NOMO-1 treated with DMSO at 0.1 percent for 48 hours (cell line): ENCODE results near the gene LRP8.

ENCODE experiments used
- DNase-seq: peaks from one replicate; lab custom pipeline; 2025; ENCODE audit not compliant: unreplicated experiment; lab: John Stamatoyannopoulos, UW

Gene LRP8

GRCh38 chr1:53361541-53361961 is 33.7 kb upstream of the LRP8 start:
- no peak for DNase-seq

- DNase-seq: no peak
These were observed 32.0 kb upstream of the LRP8 start for GRCh38 chr1:53359934-53360276.

- DNase-seq: no peak
These were observed 31.5 kb upstream of the LRP8 start for GRCh38 chr1:53359225-53359933.

GRCh38 chr1:53356637-53357036 is 28.8 kb upstream of the LRP8 start:
- DNase-seq: no peak

- DNase-seq: no peak
These were observed 26.2 kb upstream of the LRP8 start for GRCh38 chr1:53354119-53354518.

- DNase-seq: no peak
These were observed 24.7 kb upstream of the LRP8 start for GRCh38 chr1:53352561-53352960.

GRCh38 chr1:53350853-53351767 is 23.2 kb upstream of the LRP8 start:
- DNase-seq: no peak

- DNase-seq: no peak
These were observed 22.3 kb upstream of the LRP8 start for GRCh38 chr1:53349968-53350852.

- DNase-seq: no peak
These were observed 21.5 kb upstream of the LRP8 start for GRCh38 chr1:53349369-53349835.

- no peak for DNase-seq
These were observed 20.9 kb upstream of the LRP8 start for GRCh38 chr1:53348486-53349368.

GRCh38 chr1:53346814-53347176 is 18.9 kb upstream of the LRP8 start:
- no peak for DNase-seq

GRCh38 chr1:53345996-53346813 is 18.3 kb upstream of the LRP8 start:
- DNase-seq: no peak

- DNase-seq: no peak
These were observed 17.3 kb upstream of the LRP8 start for GRCh38 chr1:53344921-53345838.

- DNase-seq: no peak
These were observed 16.2 kb upstream of the LRP8 start for GRCh38 chr1:53343831-53344668.

GRCh38 chr1:53342735-53343470 is 15.0 kb upstream of the LRP8 start:
- DNase-seq: no peak

- DNase-seq: no peak
These were observed 14.3 kb upstream of the LRP8 start for GRCh38 chr1:53341961-53342707.
